H9 (cell line): ENCODE results near the gene RMDN2. TPM values are rescaled to one million over a fixed set of nuclear protein-coding genes. Genes with fewer than 3 reads are reported as not detected.

Source experiments
- DNase-seq: peaks from one replicate; pipeline ENCODE4 v3.0.0-alpha.2; 2017
- H2AFZ ChIP-seq: one replicate; pipeline ENCODE4 v1.6.1; 2013; ENCODE audit warnings: mild to moderate bottlenecking, low read length, control low read depth, moderate library complexity
- H2AK5ac ChIP-seq: 2 replicates; pipeline ENCODE4 v1.6.1; 2013; ENCODE audit warnings: low read length, control low read depth, mixed read lengths; ENCODE audit not compliant: insufficient read length
- H2BK120ac ChIP-seq: one replicate; pipeline ENCODE4 v1.6.1; 2013; ENCODE audit warnings: low read depth, mild to moderate bottlenecking, low read length, control low read depth, inconsistent platforms; ENCODE audit not compliant: poor library complexity, severe bottlenecking
- H2BK12ac ChIP-seq: 2 replicates; pipeline ENCODE4 v1.6.1; 2013; ENCODE audit warnings: low read length, control low read depth, mixed read lengths, low read depth; ENCODE audit not compliant: insufficient read length
- H2BK15ac ChIP-seq: 2 replicates; pipeline ENCODE4 v1.6.1; 2013; ENCODE audit warnings: low read depth, low read length, control low read depth
- H2BK20ac ChIP-seq: one replicate; pipeline ENCODE4 v1.6.1; 2013; ENCODE audit warnings: low read depth, mild to moderate bottlenecking, low read length, control low read depth, inconsistent platforms; ENCODE audit not compliant: poor library complexity, severe bottlenecking
- H2BK5ac ChIP-seq: 2 replicates; pipeline ENCODE4 v1.6.1; 2013; ENCODE audit warnings: low read length, control low read depth, mixed read lengths; ENCODE audit not compliant: insufficient read length
- H3K14ac ChIP-seq: 2 replicates; pipeline ENCODE4 v1.6.1; 2013; ENCODE audit warnings: low read length, control low read depth; ENCODE audit not compliant: insufficient read depth
- H3K18ac ChIP-seq: 2 replicates; pipeline ENCODE4 v1.6.1; 2013; ENCODE audit warnings: low read depth, mild to moderate bottlenecking, mixed read lengths, low read length, control low read depth; ENCODE audit not compliant: insufficient read length
- H3K23ac ChIP-seq: 2 replicates; pipeline ENCODE4 v1.6.1; 2013; ENCODE audit warnings: low read length, control low read depth, mixed read lengths, low read depth; ENCODE audit not compliant: insufficient read length
- H3K23me2 ChIP-seq: 2 replicates; pipeline ENCODE4 v1.6.1; 2013; ENCODE audit warnings: low read depth, mild to moderate bottlenecking, mixed read lengths, low read length, control low read depth; ENCODE audit not compliant: insufficient read length, poor library complexity, severe bottlenecking
- H3K27ac ChIP-seq: 2 replicates; pipeline ENCODE4 v1.5.1; 2013; ENCODE audit warnings: low read length, control low read depth, mixed read lengths, low read depth; ENCODE audit not compliant: insufficient read length
- H3K27me3 ChIP-seq: 2 replicates; pipeline ENCODE4 v1.6.1; 2013; ENCODE audit warnings: low read length, control low read depth, inconsistent platforms; ENCODE audit not compliant: insufficient read depth
- H3K4ac ChIP-seq: 2 replicates; pipeline ENCODE4 v1.6.1; 2013; ENCODE audit warnings: low read depth, mild to moderate bottlenecking, control low read depth, inconsistent platforms, low read length, moderate library complexity
- H3K4me1 ChIP-seq: 2 replicates; pipeline ENCODE4 v1.6.1; 2013; ENCODE audit warnings: low read length, control low read depth, inconsistent platforms; ENCODE audit not compliant: insufficient read depth
- H3K4me2 ChIP-seq: 2 replicates; pipeline ENCODE4 v1.6.1; 2013; ENCODE audit warnings: low read length, control low read depth, mixed read lengths; ENCODE audit not compliant: insufficient read length, insufficient read depth
- H3K56ac ChIP-seq: 2 replicates; pipeline ENCODE4 v1.6.1; 2013; ENCODE audit warnings: low read depth, mild to moderate bottlenecking, mixed read lengths, low read length, control low read depth; ENCODE audit not compliant: insufficient read length
- H3K79me1 ChIP-seq: 2 replicates; pipeline ENCODE4 v1.6.1; 2013; ENCODE audit warnings: low read depth, mild to moderate bottlenecking, moderate library complexity, low read length, control low read depth, inconsistent platforms; ENCODE audit not compliant: insufficient read depth, poor library complexity, severe bottlenecking
- H3K79me2 ChIP-seq: 2 replicates; pipeline ENCODE4 v1.6.1; 2013; ENCODE audit warnings: low read length, control low read depth, inconsistent platforms; ENCODE audit not compliant: insufficient read depth
- H3K9ac ChIP-seq: 2 replicates; pipeline ENCODE4 v1.6.1; 2013; ENCODE audit warnings: low read length, control low read depth, mixed read lengths; ENCODE audit not compliant: insufficient read length; ENCODE audit errors: extremely low read depth
- H3K9me3 ChIP-seq: one replicate; pipeline ENCODE4 v1.6.1; 2013; ENCODE audit warnings: low read depth, low read length, inconsistent platforms; ENCODE audit not compliant: control insufficient read depth
- H3T11ph ChIP-seq: one replicate; pipeline ENCODE4 v1.6.1; 2013; ENCODE audit warnings: mild to moderate bottlenecking, low read length, control low read depth, inconsistent platforms
- H4K20me1 ChIP-seq: one replicate; pipeline ENCODE4 v1.6.1; 2013; ENCODE audit not compliant: control insufficient read depth, insufficient read length, insufficient read depth
- H4K5ac ChIP-seq: 2 replicates; pipeline ENCODE4 v1.6.1; 2013; ENCODE audit warnings: low read depth, mild to moderate bottlenecking, mixed read lengths, low read length, control low read depth; ENCODE audit not compliant: insufficient read length
- H4K8ac ChIP-seq: replicated peaks from 2 replicates; pipeline ENCODE4 v1.6.1; 2013; ENCODE audit warnings: low read length, control low read depth, mixed read lengths, low read depth; ENCODE audit not compliant: insufficient read length
- H4K91ac ChIP-seq: 2 replicates; pipeline ENCODE4 v1.6.1; 2013; ENCODE audit warnings: low read depth, mild to moderate bottlenecking, moderate library complexity, mixed read lengths, low read length, control low read depth; ENCODE audit not compliant: insufficient read length
- H3K27ac Mint-ChIP-seq, 3 experiments: 2 replicates in 2 of 3; 3 replicates in 1 of 3; pipeline ENCODE4 v1.8.0; 2020 to 2021; ENCODE audit warnings: mixed read lengths in 3 of 3, mild to moderate bottlenecking in 1 of 3, moderate library complexity in 1 of 3
- H3K27me3 Mint-ChIP-seq: 2 replicates; pipeline ENCODE4 v1.8.0; 2021; ENCODE audit warnings: low read depth, mild to moderate bottlenecking, moderate library complexity, mixed read lengths
- H3K36me3 Mint-ChIP-seq, 3 experiments: 2 replicates in 2 of 3; 3 replicates in 1 of 3; pipeline ENCODE4 v1.8.0; 2020 to 2021; ENCODE audit warnings: low read depth in 3 of 3, mixed read lengths in 3 of 3; ENCODE audit not compliant: insufficient read depth in 1 of 3
- H3K4me1 Mint-ChIP-seq, 2 experiments: 2 replicates each; pipeline ENCODE4 v1.8.0; 2020; ENCODE audit warnings: mixed read lengths in 2 of 2
- H3K4me3 Mint-ChIP-seq, 2 experiments: 2 replicates in 1 of 2; 3 replicates in 1 of 2; pipeline ENCODE4 v1.8.0; 2020 to 2021; ENCODE audit warnings: mild to moderate bottlenecking in 2 of 2, mixed read lengths in 2 of 2, moderate library complexity in 1 of 2
- H3K9me3 Mint-ChIP-seq, 2 experiments: 2 replicates in 1 of 2; 3 replicates in 1 of 2; pipeline ENCODE4 v1.8.0; 2020; ENCODE audit warnings: mild to moderate bottlenecking in 2 of 2, mixed read lengths in 2 of 2, moderate library complexity in 1 of 2
- WGBS: extraction: QIAGEN DNeasy Blood & Tissue Kit; methylation state at CpG from one replicate; pipeline ENCODE4 v1.1.7; 2013; ENCODE audit warnings: missing lambda C conversion rate, low lambda C conversion rate, mixed read lengths; ENCODE audit not compliant: insufficient read length; ENCODE audit errors: extremely low coverage; 5-methylcytosine and 5-hydroxymethylcytosine counted together
- total RNA-seq: library from RNA; stranded (reverse); gene quantifications from 2 replicates; pipeline ENCODE4 v1.2.1, GENCODE V29; 2021
- TF ChIP-seq, protein P1 (sequence below): fragments of 200-600 bp; sonication (generic); conservative IDR thresholded peaks from 3 replicates; pipeline ENCODE4 v1.8.0; 2021; ENCODE audit warnings: antibody characterized with exemption, mild to moderate bottlenecking

Gene RMDN2
- total RNA-seq, 1 experiment from 2014 or later, result 2.8 TPM

DNA sequence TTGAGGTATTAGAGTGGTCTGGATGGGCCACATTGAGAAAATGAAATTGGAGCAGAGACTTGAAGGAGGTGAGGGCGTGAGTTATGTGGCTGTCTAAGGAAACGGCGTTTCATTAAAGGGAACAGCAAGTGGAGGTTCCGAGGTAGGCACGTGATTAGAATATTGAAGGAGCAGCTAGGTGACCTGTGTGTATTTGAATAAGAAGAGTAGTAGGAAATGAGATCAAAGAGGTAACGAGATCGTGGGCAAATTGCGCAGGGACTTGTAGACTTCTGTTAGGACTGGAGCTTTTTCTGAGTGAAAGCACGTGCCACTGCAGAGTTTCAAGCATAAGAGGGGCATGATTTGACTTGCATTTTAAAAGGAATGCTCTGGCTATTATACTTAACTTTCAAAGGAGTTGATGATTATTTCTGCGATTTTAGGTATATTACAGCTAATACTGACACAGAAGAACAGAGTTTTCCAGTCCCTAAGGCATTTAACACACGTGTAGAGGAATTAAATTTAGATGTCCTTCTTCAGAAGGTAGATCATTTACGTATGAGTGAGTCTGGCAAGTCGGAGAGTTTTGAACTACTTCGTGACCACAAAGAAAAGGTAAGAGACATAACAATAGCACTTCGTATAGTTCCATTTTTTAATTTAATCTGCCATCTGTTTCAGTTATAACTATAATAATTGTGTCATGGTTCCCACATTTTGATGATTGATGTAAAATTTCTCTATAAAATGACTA lies 48.7 kb downstream of the RMDN2 start:
- H3K27me3 Mint-ChIP-seq, result no peaks in the 10 kb centered on the region
- Histone ChIP-seq H2BK20ac (no peak overlapping the region), H3K4me2 (no peak overlapping the region), H2AK5ac (no peak overlapping the region), H3K18ac (no peak overlapping the region), H3K9me3 (no peaks in the 10 kb centered on the region), H3K79me2 (no peaks in the 10 kb centered on the region), H3K27me3 (no peaks in the 10 kb centered on the region), H3K27ac (no peak overlapping the region), H2BK12ac (no peak overlapping the region), H2AFZ (no peak overlapping the region), H3K14ac (no peak overlapping the region), H3T11ph (no peak overlapping the region), H4K20me1 (no peaks in the 10 kb centered on the region), H3K56ac (no peak overlapping the region), H2BK15ac (no peak overlapping the region), H2BK5ac (no peak overlapping the region), H3K79me1 (no peaks in the 10 kb centered on the region), H2BK120ac (no peak overlapping the region), H4K91ac (no peak overlapping the region), H3K23ac (no peak overlapping the region), H4K5ac (no peak overlapping the region), H4K8ac (no peak overlapping the region), H3K9ac (no peak overlapping the region), H3K4me1 (no peaks in the 10 kb centered on the region), H3K23me2 (no peaks in the 10 kb centered on the region), H3K4ac (no peak overlapping the region)
- H3K4me3 Mint-ChIP-seq, result no peak overlapping the region
- DNase-seq, result no peak
- H3K27ac Mint-ChIP-seq, result no peak overlapping the region
- peaks cover 5 to 9% (median 7%) of the 10 kb centered on the region in 3 experiments; a peak in 6 of 7 replicates for H3K36me3 Mint-ChIP-seq
- peaks cover 6 to 14% of the 10 kb centered on the region in 2 experiments; a peak in 4 of 5 replicates for H3K9me3 Mint-ChIP-seq
- H3K4me1 Mint-ChIP-seq, result peaks cover 13 to 20% of the 10 kb centered on the region in 2 experiments
- TF ChIP-seq, protein P1, sequence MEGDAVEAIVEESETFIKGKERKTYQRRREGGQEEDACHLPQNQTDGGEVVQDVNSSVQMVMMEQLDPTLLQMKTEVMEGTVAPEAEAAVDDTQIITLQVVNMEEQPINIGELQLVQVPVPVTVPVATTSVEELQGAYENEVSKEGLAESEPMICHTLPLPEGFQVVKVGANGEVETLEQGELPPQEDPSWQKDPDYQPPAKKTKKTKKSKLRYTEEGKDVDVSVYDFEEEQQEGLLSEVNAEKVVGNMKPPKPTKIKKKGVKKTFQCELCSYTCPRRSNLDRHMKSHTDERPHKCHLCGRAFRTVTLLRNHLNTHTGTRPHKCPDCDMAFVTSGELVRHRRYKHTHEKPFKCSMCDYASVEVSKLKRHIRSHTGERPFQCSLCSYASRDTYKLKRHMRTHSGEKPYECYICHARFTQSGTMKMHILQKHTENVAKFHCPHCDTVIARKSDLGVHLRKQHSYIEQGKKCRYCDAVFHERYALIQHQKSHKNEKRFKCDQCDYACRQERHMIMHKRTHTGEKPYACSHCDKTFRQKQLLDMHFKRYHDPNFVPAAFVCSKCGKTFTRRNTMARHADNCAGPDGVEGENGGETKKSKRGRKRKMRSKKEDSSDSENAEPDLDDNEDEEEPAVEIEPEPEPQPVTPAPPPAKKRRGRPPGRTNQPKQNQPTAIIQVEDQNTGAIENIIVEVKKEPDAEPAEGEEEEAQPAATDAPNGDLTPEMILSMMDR, result no peak
- WGBS, result no CpG with 5 or more reads among the region's 15 CpGs
